ENCODE data around the gene SLC4A8.
A peak's percentile ranks its signal among the peaks of the same experiment; 100 is the strongest.
"Not testable (repeated sequence)": the region's sequence is repeated elsewhere in the genome, so short reads cannot be mapped to it uniquely, and the experiment has no call there.

SLC4A8 gene

GRCh38 chr12:51430196-51430895, 5.7 kb downstream of the SLC4A8 start:
- peak; percentile 8 to 28 for DNase-seq

GRCh38 chr12:51432921-51433320, 8.3 kb downstream of the SLC4A8 start:
- no peak for DNase-seq

GRCh38 chr12:51434305-51434704, 9.7 kb downstream of the SLC4A8 start:
- no peak for DNase-seq

GRCh38 chr12:51437431-51437830, 12.8 kb downstream of the SLC4A8 start:
- no peak for DNase-seq

- DNase-seq = no peak
These were observed 14.7 kb downstream of the SLC4A8 start for GRCh38 chr12:51439330-51439729.

GRCh38 chr12:51441583-51441982, 17.0 kb downstream of the SLC4A8 start:
- DNase-seq = no peak

- DNase-seq = no peak
These were observed 17.7 kb downstream of the SLC4A8 start for GRCh38 chr12:51442324-51442723.

- no peak for DNase-seq
These were observed 18.9 kb downstream of the SLC4A8 start for GRCh38 chr12:51443573-51443972.

- DNase-seq = no peak
These were observed 24.1 kb downstream of the SLC4A8 start for GRCh38 chr12:51448618-51449256.

- DNase-seq = no peak
These were observed 25.1 kb downstream of the SLC4A8 start for GRCh38 chr12:51449580-51450246.

GRCh38 chr12:51450333-51450732, 25.7 kb downstream of the SLC4A8 start:
- no peak for DNase-seq

- DNase-seq = no peak
These were observed 26.2 kb downstream of the SLC4A8 start for GRCh38 chr12:51450806-51451205.

- not testable (repeated sequence) for DNase-seq
These were observed 29.4 kb downstream of the SLC4A8 start for GRCh38 chr12:51454016-51454415.

GRCh38 chr12:51455050-51455449, 30.4 kb downstream of the SLC4A8 start:
- not testable (repeated sequence) for DNase-seq

- no peak for DNase-seq
These were observed 34.0 kb downstream of the SLC4A8 start for GRCh38 chr12:51458635-51459034.

- peak in 1 of 2 experiments; percentile 63 for DNase-seq
These were observed 35.9 kb downstream of the SLC4A8 start for GRCh38 chr12:51460519-51460918.

- DNase-seq = no peak
These were observed 40.9 kb downstream of the SLC4A8 start for GRCh38 chr12:51465491-51465890.

GRCh38 chr12:51470116-51470515, 45.5 kb downstream of the SLC4A8 start:
- DNase-seq = no peak

GRCh38 chr12:51471111-51471864, 46.7 kb downstream of the SLC4A8 start:
- DNase-seq = peak; percentile 45 to 76

GRCh38 chr12:51472984-51473383, 48.4 kb downstream of the SLC4A8 start:
- DNase-seq = no peak

GRCh38 chr12:51473947-51474346, 49.3 kb downstream of the SLC4A8 start:
- DNase-seq = no peak

- no peak for DNase-seq
These were observed 50.9 kb downstream of the SLC4A8 start for GRCh38 chr12:51475543-51475942.

- no peak for DNase-seq
These were observed 56.3 kb downstream of the SLC4A8 start for GRCh38 chr12:51480978-51481377.
